Retinal pigment epithelial cell (primary cell): ENCODE results near the gene CACNA1C.

Experiments
- DNase-seq: peaks from one replicate; pipeline ENCODE4 v3.0.0-alpha.2; 2010; ENCODE audit warnings: low read depth
- H3K4me3 ChIP-seq: 2 replicates; pipeline ENCODE4 v1.5.1; 2011; ENCODE audit warnings: mild to moderate bottlenecking, low read length, control low read depth, moderate library complexity
- TF ChIP-seq, protein P1 (sequence below): conservative IDR thresholded peaks from 2 replicates; pipeline ENCODE4 v1.5.1; 2011; ENCODE audit warnings: low read depth, low read length, control low read depth, inconsistent platforms

CACNA1C gene

DNA sequence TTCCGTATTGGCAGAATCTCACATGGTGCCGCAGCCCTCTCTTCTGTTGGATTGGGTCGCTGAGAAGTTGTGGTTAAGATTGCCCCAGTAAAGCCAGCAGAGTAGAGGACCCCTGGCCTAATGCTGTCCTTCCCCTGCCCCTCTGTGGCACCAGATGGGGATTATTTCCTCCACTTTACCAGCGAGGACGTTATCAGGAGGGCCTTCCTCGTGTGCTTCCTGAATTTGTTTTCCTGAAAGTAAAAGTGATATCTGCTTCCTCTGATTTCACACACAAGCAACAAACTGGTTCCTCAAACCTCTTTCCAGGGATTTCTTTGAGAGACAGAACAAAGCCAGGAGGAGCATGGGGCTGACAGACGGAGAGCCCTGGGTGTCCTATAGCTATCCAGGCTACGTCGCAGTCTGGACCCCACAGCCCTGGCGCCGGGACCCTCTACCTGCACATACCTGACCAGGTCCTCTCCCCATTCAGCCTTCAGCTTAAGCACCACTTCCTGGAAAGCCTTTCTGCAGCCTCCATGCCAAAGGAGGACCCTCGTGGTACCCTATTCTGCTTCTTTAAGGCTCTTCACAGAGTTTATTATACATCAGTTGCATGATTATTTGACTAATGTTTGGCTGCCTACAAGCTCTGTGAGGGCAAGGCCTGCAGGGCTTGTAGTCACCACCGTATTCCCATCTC, 427.2 kb downstream of the CACNA1C start:
- TF ChIP-seq, protein P1, sequence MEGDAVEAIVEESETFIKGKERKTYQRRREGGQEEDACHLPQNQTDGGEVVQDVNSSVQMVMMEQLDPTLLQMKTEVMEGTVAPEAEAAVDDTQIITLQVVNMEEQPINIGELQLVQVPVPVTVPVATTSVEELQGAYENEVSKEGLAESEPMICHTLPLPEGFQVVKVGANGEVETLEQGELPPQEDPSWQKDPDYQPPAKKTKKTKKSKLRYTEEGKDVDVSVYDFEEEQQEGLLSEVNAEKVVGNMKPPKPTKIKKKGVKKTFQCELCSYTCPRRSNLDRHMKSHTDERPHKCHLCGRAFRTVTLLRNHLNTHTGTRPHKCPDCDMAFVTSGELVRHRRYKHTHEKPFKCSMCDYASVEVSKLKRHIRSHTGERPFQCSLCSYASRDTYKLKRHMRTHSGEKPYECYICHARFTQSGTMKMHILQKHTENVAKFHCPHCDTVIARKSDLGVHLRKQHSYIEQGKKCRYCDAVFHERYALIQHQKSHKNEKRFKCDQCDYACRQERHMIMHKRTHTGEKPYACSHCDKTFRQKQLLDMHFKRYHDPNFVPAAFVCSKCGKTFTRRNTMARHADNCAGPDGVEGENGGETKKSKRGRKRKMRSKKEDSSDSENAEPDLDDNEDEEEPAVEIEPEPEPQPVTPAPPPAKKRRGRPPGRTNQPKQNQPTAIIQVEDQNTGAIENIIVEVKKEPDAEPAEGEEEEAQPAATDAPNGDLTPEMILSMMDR = no peak
- no peak for DNase-seq

DNA sequence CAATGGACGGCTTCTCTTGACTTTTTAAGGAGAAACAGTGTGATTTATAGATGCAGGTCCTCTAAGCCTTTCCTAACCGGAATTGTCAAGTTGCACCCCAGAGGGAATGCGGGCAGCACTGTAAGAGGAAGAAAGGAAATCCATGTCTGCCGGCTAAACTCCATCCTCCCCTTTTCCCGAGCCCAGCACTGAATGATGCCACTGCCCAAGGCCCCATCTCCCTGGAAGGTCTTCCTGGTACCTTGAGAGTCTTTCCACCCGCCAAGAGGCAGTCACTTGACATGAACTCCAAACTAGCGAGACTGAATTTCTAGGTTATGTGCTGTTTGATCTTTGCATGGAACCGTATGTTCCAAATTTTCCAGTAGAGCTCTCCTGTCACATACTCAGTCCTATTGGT, 428.6 kb downstream of the CACNA1C start:
- TF ChIP-seq, protein P1 = no peak
- H3K4me3 ChIP-seq = no peak overlapping the region
- no peak for DNase-seq

More for the DNA sequence above, 427.2 kb downstream of the CACNA1C start:
- H3K4me3 ChIP-seq = no peak overlapping the region

DNA sequence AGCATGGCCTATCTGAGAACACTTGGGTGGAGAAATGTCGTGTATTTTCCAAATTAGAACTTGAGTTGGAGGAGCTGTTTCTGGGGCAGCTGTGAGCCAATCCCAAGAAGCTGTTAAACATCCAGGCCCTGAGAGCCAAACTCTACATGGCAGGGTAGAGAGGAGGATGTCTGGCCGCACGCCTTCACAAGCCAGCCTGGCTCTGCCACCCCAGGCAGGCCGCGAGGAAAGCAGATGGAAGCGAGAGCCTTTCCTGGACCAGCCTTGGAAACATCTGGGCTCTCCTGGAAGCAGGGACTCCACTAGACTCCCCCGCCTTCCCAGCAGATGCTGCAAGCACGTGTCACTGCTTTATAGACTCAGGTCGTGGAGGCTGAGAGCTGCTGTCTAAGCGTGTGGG, 429.2 kb downstream of the CACNA1C start:
- no peak overlapping the region for H3K4me3 ChIP-seq
- TF ChIP-seq, protein P1 = no peak
- DNase-seq = no peak

DNA sequence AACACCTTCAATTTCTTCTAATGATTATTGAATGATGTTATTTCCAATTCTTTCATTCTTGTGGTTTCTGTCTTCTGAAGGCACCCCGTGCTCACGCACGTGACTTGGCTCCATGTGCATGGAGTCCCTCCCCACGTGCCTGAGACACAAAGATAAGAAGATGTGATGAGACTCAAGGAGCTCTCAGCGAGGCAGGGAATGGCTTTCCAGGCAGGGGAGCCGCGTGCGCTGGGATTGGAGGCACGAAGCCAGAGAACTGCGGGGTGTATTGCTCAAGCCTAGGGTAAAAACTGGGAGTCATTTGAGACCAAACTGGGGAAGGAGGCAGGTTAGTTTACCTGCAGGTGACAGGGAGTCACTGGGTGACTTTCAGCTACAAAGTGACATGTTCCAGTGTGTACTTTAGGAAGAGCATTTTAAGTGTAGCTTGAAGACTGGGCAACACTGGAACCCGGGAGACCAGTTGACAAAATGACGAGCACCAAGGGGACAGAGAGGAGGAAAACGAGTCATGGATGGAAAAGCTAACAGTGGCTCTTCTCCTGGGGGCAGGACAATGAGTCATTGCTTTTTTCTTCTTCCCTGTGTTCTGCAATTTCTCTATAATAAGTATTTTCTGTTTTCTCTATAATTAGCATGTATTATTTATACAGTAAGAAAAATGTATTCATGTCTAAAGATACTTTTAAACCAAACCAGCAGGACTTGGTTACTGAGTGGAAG, 430.3 kb downstream of the CACNA1C start:
- no peak overlapping the region for H3K4me3 ChIP-seq
- TF ChIP-seq, protein P1 = no peak
- no peak for DNase-seq

GRCh38 chr12:2483713-2484112, 430.9 kb downstream of the CACNA1C start:
- TF ChIP-seq, protein P1 = no peak
- H3K4me3 ChIP-seq = no peak overlapping the region
- DNase-seq = no peak

DNA sequence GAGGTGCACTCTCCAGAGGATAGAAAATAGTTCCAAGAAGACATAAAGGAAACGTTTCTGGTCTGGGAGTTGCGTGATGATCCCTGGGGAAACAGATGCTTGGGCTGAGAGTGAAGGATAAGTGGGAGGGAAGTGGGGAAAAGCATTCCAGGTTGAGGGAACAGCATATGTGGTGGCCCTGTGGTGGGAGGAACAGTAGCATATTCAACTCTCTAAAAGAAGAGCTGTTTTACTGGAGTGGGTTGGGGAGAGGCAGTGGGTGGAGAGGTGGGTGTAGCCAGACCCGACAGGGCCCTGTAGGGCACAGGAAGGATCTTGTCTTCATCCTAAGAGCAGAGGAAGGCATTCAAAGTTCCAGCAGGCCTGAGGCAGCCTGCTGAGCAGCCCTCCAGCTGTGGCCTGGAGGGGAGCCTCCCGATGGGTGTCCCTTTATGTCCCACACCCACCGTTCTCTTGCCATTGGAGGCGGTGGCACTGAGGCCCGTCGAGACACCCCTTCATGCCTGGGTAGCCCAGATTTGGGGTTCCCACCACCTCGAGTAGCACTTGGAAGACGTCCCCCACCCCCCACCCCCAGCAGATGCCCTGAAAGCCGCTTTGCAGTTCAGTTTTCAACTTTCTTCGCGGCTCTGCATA, 431.5 kb downstream of the CACNA1C start:
- TF ChIP-seq, protein P1 = no peak
- no peak overlapping the region for H3K4me3 ChIP-seq
- no peak for DNase-seq
